K562 (cell line): ENCODE data around the gene CASKIN1. TPM values are rescaled to one million over a fixed set of nuclear protein-coding genes. Genes with fewer than 3 reads are reported as not detected.

Experiments
- CCNT2 ChIP-seq: IDR thresholded peaks from 2 replicates; pipeline ENCODE4 v1.6.1; 2011; ENCODE audit warnings: borderline replicate concordance, low read depth, mild to moderate bottlenecking, moderate library complexity, mixed read lengths, low read length; ENCODE audit not compliant: insufficient read length; ENCODE audit errors: extremely low read depth
- CXXC5 ChIP-seq: fragments of 250-450 bp; sonication (Bioruptor Pico); IDR thresholded peaks from 2 replicates; pipeline ENCODE4 v1.8.0; 2022; ENCODE audit warnings: inconsistent platforms, mild to moderate bottlenecking, moderate library complexity
- MGA ChIP-seq: fragments of 450-650 bp; IDR thresholded peaks from 2 replicates; pipeline ENCODE4 v1.6.1; 2016; ENCODE audit warnings: mild to moderate bottlenecking, moderate library complexity
- SP2 ChIP-seq: IDR thresholded peaks from 2 replicates; pipeline ENCODE4 v1.6.1; 2011; ENCODE audit warnings: mild to moderate bottlenecking, low read depth, low read length, moderate library complexity; ENCODE audit not compliant: poor library complexity, severe bottlenecking; ENCODE audit errors: extremely low read depth
- THAP12 ChIP-seq: fragments of 250-450 bp; sonication (Bioruptor Pico); IDR thresholded peaks from 2 replicates; pipeline ENCODE4 v1.9.0; 2021; ENCODE audit warnings: mild to moderate bottlenecking, inconsistent platforms
- ZNF592 ChIP-seq: fragments of 450-650 bp; IDR thresholded peaks from 2 replicates; pipeline ENCODE4 v1.6.1; 2017; ENCODE audit warnings: antibody characterized with exemption, mild to moderate bottlenecking
- ZNF695 ChIP-seq: fragments of 450-650 bp; formaldehyde crosslinking; IDR thresholded peaks from 2 replicates; pipeline ENCODE4 v1.4.0; 2020; ENCODE audit warnings: mild to moderate bottlenecking, moderate library complexity
- polyA plus RNA-seq, 8 experiments: library from polyadenylated mRNA; depleted of rRNA in 4 of 8; stranded (reverse) in 5 of 8; unstranded in 3 of 8; fragments of >200 nt; fragmentation: Nextera tagmentation in 2 of 8; fragmentation: Illumina TruSeq in 1 of 8; extraction: Ambion mirVana in 2 of 8; extraction: Trizol in 1 of 8; gene quantifications; 2 replicates each; pipeline versions ENCODE4 v1.2.1 to v1.2.3, GENCODE V29; 2011 to 2014; ENCODE audit warnings: inconsistent platforms in 1 of 8, missing spikeins in 1 of 8
- total RNA-seq, 7 experiments: library from RNA; depleted of rRNA in 6 of 7; stranded (reverse); fragments of >200 nt in 6 of 7; fragmentation: Illumina TruSeq in 2 of 7; extraction: Trizol in 2 of 7; gene quantifications; 2 replicates each; pipeline versions ENCODE4 v1.2.1 to v1.2.3, GENCODE V29; 2011 to 2021; ENCODE audit warnings: low replicate concordance in 1 of 7

The CASKIN1 gene
- total and polyA plus RNA-seq, 9 of the 15 experiments (the other 6 are each of a cell fraction or from before 2014, with no cell fraction given), result 0.15 to 4.5 (median 1.5) TPM; not detected in 2

- TF ChIP-seq MGA (peak; percentile 91), ZNF592 (0 out of 2 replicates have a peak, but pooled peaks have one; percentile 24), ZNF695 (CRISPR knock-in tag) (no peak), CCNT2 (peak; percentile 81), CXXC5 (CRISPR knock-in tag) (peak; percentile 41), THAP12 (CRISPR knock-in tag) (peak; percentile 45; the same call in 1 of the 2 replicates), SP2 (no peak)
Measured at GRCh38 chr16:2178321-2179106, 17.9 kb downstream of the CASKIN1 start (continued).
